Liver (tissue), 9 donors: ENCODE measurements around the gene PPM1B. TPM values are rescaled to one million over a fixed set of nuclear protein-coding genes. Genes with fewer than 3 reads are reported as not detected.

ENCODE experiments used
- DNase-seq: peaks from one replicate; pipeline ENCODE4 v3.0.0-alpha.2; 2017; ENCODE audit warnings: low spot score
- H3K27ac ChIP-seq, 2 donors: one replicate each; pipeline ENCODE4 v1.7.0; 2013; ENCODE audit warnings: inconsistent platforms in 2 of 2, low read length in 2 of 2, control low read depth in 1 of 2, low read depth in 1 of 2, mild to moderate bottlenecking in 1 of 2
- H3K27me3 ChIP-seq, 4 donors: one replicate each; pipeline versions ENCODE4 v1.6.1 to v1.7.0; 2013; ENCODE audit warnings: low read length in 3 of 4, inconsistent platforms in 1 of 4, mild to moderate bottlenecking in 1 of 4, moderate library complexity in 1 of 4; ENCODE audit not compliant: control insufficient read depth in 4 of 4, insufficient read depth in 4 of 4
- H3K36me3 ChIP-seq, 4 donors: one replicate each; pipeline versions ENCODE4 v1.6.1 to v1.7.0; 2013; ENCODE audit warnings: low read length in 3 of 4, mild to moderate bottlenecking in 3 of 4, low read depth in 1 of 4, moderate library complexity in 1 of 4; ENCODE audit not compliant: control insufficient read depth in 4 of 4, insufficient read depth in 3 of 4
- H3K4me1 ChIP-seq, 4 donors: one replicate each; pipeline versions ENCODE4 v1.6.1 to v1.7.0; 2013; ENCODE audit warnings: low read length in 3 of 4, mild to moderate bottlenecking in 3 of 4, moderate library complexity in 1 of 4; ENCODE audit not compliant: control insufficient read depth in 4 of 4, insufficient read depth in 4 of 4
- H3K4me3 ChIP-seq, 3 donors: one replicate each; pipeline versions ENCODE4 v1.6.1 to v1.7.0; 2013; ENCODE audit warnings: low read length in 3 of 3, control low read depth in 1 of 3, low read depth in 1 of 3, mild to moderate bottlenecking in 1 of 3
- H3K9ac ChIP-seq, 2 donors: one replicate each; pipeline ENCODE4 v1.7.0; 2013; ENCODE audit warnings: low read length in 2 of 2, mild to moderate bottlenecking in 2 of 2, moderate library complexity in 2 of 2, control low read depth in 1 of 2, low read depth in 1 of 2
- H3K9me3 ChIP-seq, 4 donors: one replicate each; pipeline versions ENCODE4 v1.6.1 to v1.7.0; 2013; ENCODE audit warnings: low read length in 3 of 4; ENCODE audit not compliant: control insufficient read depth in 4 of 4
- EGR1 ChIP-seq, 2 donors: IDR thresholded peaks; 2 replicates each; pipeline ENCODE4 v1.6.1; 2016 to 2018; ENCODE audit warnings: antibody characterized with exemption in 2 of 2, low read depth in 2 of 2
- FOXA1 ChIP-seq: IDR thresholded peaks from 2 replicates; pipeline ENCODE4 v1.6.1; 2016; ENCODE audit warnings: antibody characterized with exemption
- FOXA2 ChIP-seq: IDR thresholded peaks from 2 replicates; pipeline ENCODE4 v1.6.1; 2016; ENCODE audit warnings: antibody characterized with exemption
- GABPA ChIP-seq, 2 donors: IDR thresholded peaks in 1 of 2; conservative IDR thresholded peaks in 1 of 2; 2 replicates each; pipeline ENCODE4 v1.6.1; 2016; ENCODE audit warnings: antibody characterized with exemption in 2 of 2, mild to moderate bottlenecking in 1 of 2, moderate library complexity in 1 of 2
- HNF4A ChIP-seq, 2 donors: conservative IDR thresholded peaks; 2 replicates each; pipeline ENCODE4 v1.6.1; 2016; ENCODE audit warnings: antibody characterized with exemption in 2 of 2, mild to moderate bottlenecking in 2 of 2
- HNF4G ChIP-seq: IDR thresholded peaks from 2 replicates; pipeline ENCODE4 v1.6.1; 2016; ENCODE audit warnings: antibody characterized with exemption
- NR2F2 ChIP-seq: IDR thresholded peaks from 2 replicates; pipeline ENCODE4 v1.6.1; 2016; ENCODE audit warnings: antibody characterized with exemption
- RAD21 ChIP-seq, 2 donors: IDR thresholded peaks; 2 replicates each; pipeline ENCODE4 v1.6.1; 2016; ENCODE audit warnings: antibody characterized with exemption in 2 of 2, mild to moderate bottlenecking in 2 of 2
- RXRA ChIP-seq, 2 donors: IDR thresholded peaks; 2 replicates each; pipeline ENCODE4 v1.6.1; 2017 to 2018; ENCODE audit warnings: antibody characterized with exemption in 2 of 2, mild to moderate bottlenecking in 1 of 2
- SP1 ChIP-seq: IDR thresholded peaks from 2 replicates; pipeline ENCODE4 v1.6.1; 2018; ENCODE audit warnings: antibody characterized with exemption, mild to moderate bottlenecking
- TAF1 ChIP-seq: conservative IDR thresholded peaks from 2 replicates; pipeline ENCODE4 v1.6.1; 2016; ENCODE audit warnings: antibody characterized with exemption, mild to moderate bottlenecking
- YY1 ChIP-seq: IDR thresholded peaks from 2 replicates; pipeline ENCODE4 v1.6.1; 2016; ENCODE audit warnings: antibody characterized with exemption, mild to moderate bottlenecking
- ZBTB33 ChIP-seq: IDR thresholded peaks from 2 replicates; pipeline ENCODE4 v1.6.1; 2016; ENCODE audit warnings: antibody characterized with exemption
- WGBS: extraction: QIAGEN DNeasy Blood & Tissue Kit; methylation state at CpG from one replicate; pipeline ENCODE4 v1.1.7; 2013; 5-methylcytosine and 5-hydroxymethylcytosine counted together
- polyA plus RNA-seq, 2 donors: library from polyadenylated mRNA; stranded (reverse) in 1 of 2; unstranded in 1 of 2; fragments of 200-250 nt in 1 of 2; fragments of >200 nt in 1 of 2; fragmentation: Nextera tagmentation in 1 of 2; extraction: Ambion mirVana in 1 of 2; gene quantifications; one replicate each; pipeline versions ENCODE4 v1.2.1 to v1.2.3, GENCODE V29; 2013 to 2015
- total RNA-seq, 2 donors: library from RNA; depleted of rRNA; stranded (reverse); fragments of >200 nt; gene quantifications; one replicate each; pipeline ENCODE4 v1.2.3, GENCODE V29; 2014
- TF ChIP-seq, protein P1 (sequence below): IDR thresholded peaks from 2 replicates; pipeline ENCODE4 v1.6.1; 2016; ENCODE audit warnings: antibody characterized with exemption, mild to moderate bottlenecking
- TF ChIP-seq, protein P2 (sequence below): fragments of 150-350 bp; IDR thresholded peaks from 2 replicates; pipeline ENCODE4 v1.5.1; 2017; ENCODE audit warnings: improper control_type of control experiment, low read depth, low read length; ENCODE audit not compliant: missing input control
- TF ChIP-seq, protein P3 (sequence below): IDR thresholded peaks from 2 replicates; pipeline ENCODE4 v1.6.1; 2016; ENCODE audit warnings: antibody characterized with exemption
- TF ChIP-seq, protein P4 (sequence below): IDR thresholded peaks from 2 replicates; pipeline ENCODE4 v1.6.1; 2016; ENCODE audit warnings: antibody characterized with exemption
- donor health status: healthy.
- donor health status: healthy.
- donor health status: healthy.
- donor health status: healthy.
- donor health status: healthy.

Gene PPM1B
- total and polyA plus RNA-seq, 4 donors = 13.5 to 38.5 (median 30.8) TPM

GRCh38 chr2:44126106-44126797, 42.4 kb upstream of the PPM1B start:
- no peak overlapping the region for H3K9ac ChIP-seq
- TF ChIP-seq FOXA2 (no peak), YY1 (no peak), HNF4A (conservative IDR thresholded peaks at IDR 0.05) (no peak)
- TF ChIP-seq, protein P1, sequence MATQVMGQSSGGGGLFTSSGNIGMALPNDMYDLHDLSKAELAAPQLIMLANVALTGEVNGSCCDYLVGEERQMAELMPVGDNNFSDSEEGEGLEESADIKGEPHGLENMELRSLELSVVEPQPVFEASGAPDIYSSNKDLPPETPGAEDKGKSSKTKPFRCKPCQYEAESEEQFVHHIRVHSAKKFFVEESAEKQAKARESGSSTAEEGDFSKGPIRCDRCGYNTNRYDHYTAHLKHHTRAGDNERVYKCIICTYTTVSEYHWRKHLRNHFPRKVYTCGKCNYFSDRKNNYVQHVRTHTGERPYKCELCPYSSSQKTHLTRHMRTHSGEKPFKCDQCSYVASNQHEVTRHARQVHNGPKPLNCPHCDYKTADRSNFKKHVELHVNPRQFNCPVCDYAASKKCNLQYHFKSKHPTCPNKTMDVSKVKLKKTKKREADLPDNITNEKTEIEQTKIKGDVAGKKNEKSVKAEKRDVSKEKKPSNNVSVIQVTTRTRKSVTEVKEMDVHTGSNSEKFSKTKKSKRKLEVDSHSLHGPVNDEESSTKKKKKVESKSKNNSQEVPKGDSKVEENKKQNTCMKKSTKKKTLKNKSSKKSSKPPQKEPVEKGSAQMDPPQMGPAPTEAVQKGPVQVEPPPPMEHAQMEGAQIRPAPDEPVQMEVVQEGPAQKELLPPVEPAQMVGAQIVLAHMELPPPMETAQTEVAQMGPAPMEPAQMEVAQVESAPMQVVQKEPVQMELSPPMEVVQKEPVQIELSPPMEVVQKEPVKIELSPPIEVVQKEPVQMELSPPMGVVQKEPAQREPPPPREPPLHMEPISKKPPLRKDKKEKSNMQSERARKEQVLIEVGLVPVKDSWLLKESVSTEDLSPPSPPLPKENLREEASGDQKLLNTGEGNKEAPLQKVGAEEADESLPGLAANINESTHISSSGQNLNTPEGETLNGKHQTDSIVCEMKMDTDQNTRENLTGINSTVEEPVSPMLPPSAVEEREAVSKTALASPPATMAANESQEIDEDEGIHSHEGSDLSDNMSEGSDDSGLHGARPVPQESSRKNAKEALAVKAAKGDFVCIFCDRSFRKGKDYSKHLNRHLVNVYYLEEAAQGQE = no peak
- 70% methylated on average over 5 of the region's 5 CpGs for WGBS
- H3K4me1 ChIP-seq = no peaks in the 10 kb centered on the region
- H3K4me3 ChIP-seq = no peak overlapping the region
- no peaks in the 10 kb centered on the region for H3K9me3 ChIP-seq
- H3K36me3 ChIP-seq = no peaks in the 10 kb centered on the region
- H3K27ac ChIP-seq = no peak overlapping the region
- no peak for DNase-seq
- no peaks in the 10 kb centered on the region for H3K27me3 ChIP-seq

- H3K27me3 ChIP-seq = no peaks in the 10 kb centered on the region
- no peak overlapping the region for H3K9ac ChIP-seq
- H3K4me1 ChIP-seq = no peaks in the 10 kb centered on the region
- DNase-seq = no peak
- no peak for TF ChIP-seq GABPA (IDR thresholded peaks at IDR 0.05 in 1 of 2, conservative IDR thresholded peaks at IDR 0.05 in 1 of 2)
- TF ChIP-seq, protein P1 = no peak
- no peak for TF ChIP-seq FOXA1
- no peak for TF ChIP-seq SP1
- TF ChIP-seq, protein P2, sequence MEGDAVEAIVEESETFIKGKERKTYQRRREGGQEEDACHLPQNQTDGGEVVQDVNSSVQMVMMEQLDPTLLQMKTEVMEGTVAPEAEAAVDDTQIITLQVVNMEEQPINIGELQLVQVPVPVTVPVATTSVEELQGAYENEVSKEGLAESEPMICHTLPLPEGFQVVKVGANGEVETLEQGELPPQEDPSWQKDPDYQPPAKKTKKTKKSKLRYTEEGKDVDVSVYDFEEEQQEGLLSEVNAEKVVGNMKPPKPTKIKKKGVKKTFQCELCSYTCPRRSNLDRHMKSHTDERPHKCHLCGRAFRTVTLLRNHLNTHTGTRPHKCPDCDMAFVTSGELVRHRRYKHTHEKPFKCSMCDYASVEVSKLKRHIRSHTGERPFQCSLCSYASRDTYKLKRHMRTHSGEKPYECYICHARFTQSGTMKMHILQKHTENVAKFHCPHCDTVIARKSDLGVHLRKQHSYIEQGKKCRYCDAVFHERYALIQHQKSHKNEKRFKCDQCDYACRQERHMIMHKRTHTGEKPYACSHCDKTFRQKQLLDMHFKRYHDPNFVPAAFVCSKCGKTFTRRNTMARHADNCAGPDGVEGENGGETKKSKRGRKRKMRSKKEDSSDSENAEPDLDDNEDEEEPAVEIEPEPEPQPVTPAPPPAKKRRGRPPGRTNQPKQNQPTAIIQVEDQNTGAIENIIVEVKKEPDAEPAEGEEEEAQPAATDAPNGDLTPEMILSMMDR = no peak
- no peak for TF ChIP-seq FOXA2
- TF ChIP-seq, protein P3, sequence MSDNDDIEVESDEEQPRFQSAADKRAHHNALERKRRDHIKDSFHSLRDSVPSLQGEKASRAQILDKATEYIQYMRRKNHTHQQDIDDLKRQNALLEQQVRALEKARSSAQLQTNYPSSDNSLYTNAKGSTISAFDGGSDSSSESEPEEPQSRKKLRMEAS = no peak
- TF ChIP-seq RAD21 (IDR thresholded peaks at IDR 0.05) = no peak
- TF ChIP-seq, protein P4, sequence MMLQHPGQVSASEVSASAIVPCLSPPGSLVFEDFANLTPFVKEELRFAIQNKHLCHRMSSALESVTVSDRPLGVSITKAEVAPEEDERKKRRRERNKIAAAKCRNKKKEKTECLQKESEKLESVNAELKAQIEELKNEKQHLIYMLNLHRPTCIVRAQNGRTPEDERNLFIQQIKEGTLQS = no peak
- no peak for TF ChIP-seq EGR1 (IDR thresholded peaks at IDR 0.05; ENCODE audit: low read depth in 2 of 2)
- no peak for TF ChIP-seq HNF4G
- no peak for TF ChIP-seq RXRA (IDR thresholded peaks at IDR 0.05)
- no peak for TF ChIP-seq NR2F2
- TF ChIP-seq HNF4A (conservative IDR thresholded peaks at IDR 0.05) = no peak
- TF ChIP-seq ZBTB33 = no peak
- TF ChIP-seq TAF1 = no peak
- no peaks in the 10 kb centered on the region for H3K36me3 ChIP-seq
- H3K4me3 ChIP-seq = no peak overlapping the region
- H3K27ac ChIP-seq = no peak overlapping the region
- H3K9me3 ChIP-seq = no peaks in the 10 kb centered on the region
- WGBS = 78% methylated on average over 4 of the region's 4 CpGs
These were observed 38.2 kb upstream of the PPM1B start for GRCh38 chr2:44130441-44130840.
